HL-60 (cell line): ENCODE measurements around the gene INPP4B.

ENCODE experiments used
- POLR2AphosphoS5 ChIP-seq: IDR thresholded peaks from 2 replicates; pipeline ENCODE4 v1.6.1; 2012; ENCODE audit warnings: low read depth
- TF ChIP-seq, protein P1 (sequence below): IDR thresholded peaks from one replicate; pipeline ENCODE4 v1.5.1; 2011; ENCODE audit warnings: low read length, control low read depth, inconsistent platforms; ENCODE audit not compliant: insufficient read depth
- TF ChIP-seq, protein P2 (sequence below): IDR thresholded peaks from 2 replicates; pipeline ENCODE4 v1.6.1; 2012; ENCODE audit warnings: low read depth; ENCODE audit not compliant: insufficient replicate concordance

DNA sequence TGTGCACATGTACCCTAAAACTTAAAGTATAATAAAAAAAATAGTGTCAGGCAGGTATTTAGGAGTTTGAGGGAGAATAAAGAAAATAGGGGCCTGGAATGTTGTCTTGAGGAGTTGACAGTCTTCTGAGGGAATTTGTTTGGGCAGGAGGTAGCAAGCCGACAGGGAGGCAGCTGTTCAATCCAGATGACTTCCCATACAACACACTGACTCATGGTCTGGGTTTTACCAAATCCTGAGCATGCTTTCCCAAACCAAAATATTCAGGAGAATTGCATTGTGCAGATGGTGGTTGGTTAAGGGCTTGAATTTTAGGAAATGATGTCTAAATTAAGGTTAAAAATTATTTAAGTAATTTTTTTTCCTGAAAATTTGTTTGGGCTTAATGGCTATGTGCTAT lies 430.0 kb downstream of the INPP4B start:
- TF ChIP-seq, protein P1, sequence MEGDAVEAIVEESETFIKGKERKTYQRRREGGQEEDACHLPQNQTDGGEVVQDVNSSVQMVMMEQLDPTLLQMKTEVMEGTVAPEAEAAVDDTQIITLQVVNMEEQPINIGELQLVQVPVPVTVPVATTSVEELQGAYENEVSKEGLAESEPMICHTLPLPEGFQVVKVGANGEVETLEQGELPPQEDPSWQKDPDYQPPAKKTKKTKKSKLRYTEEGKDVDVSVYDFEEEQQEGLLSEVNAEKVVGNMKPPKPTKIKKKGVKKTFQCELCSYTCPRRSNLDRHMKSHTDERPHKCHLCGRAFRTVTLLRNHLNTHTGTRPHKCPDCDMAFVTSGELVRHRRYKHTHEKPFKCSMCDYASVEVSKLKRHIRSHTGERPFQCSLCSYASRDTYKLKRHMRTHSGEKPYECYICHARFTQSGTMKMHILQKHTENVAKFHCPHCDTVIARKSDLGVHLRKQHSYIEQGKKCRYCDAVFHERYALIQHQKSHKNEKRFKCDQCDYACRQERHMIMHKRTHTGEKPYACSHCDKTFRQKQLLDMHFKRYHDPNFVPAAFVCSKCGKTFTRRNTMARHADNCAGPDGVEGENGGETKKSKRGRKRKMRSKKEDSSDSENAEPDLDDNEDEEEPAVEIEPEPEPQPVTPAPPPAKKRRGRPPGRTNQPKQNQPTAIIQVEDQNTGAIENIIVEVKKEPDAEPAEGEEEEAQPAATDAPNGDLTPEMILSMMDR = no peak
- TF ChIP-seq, protein P2, sequence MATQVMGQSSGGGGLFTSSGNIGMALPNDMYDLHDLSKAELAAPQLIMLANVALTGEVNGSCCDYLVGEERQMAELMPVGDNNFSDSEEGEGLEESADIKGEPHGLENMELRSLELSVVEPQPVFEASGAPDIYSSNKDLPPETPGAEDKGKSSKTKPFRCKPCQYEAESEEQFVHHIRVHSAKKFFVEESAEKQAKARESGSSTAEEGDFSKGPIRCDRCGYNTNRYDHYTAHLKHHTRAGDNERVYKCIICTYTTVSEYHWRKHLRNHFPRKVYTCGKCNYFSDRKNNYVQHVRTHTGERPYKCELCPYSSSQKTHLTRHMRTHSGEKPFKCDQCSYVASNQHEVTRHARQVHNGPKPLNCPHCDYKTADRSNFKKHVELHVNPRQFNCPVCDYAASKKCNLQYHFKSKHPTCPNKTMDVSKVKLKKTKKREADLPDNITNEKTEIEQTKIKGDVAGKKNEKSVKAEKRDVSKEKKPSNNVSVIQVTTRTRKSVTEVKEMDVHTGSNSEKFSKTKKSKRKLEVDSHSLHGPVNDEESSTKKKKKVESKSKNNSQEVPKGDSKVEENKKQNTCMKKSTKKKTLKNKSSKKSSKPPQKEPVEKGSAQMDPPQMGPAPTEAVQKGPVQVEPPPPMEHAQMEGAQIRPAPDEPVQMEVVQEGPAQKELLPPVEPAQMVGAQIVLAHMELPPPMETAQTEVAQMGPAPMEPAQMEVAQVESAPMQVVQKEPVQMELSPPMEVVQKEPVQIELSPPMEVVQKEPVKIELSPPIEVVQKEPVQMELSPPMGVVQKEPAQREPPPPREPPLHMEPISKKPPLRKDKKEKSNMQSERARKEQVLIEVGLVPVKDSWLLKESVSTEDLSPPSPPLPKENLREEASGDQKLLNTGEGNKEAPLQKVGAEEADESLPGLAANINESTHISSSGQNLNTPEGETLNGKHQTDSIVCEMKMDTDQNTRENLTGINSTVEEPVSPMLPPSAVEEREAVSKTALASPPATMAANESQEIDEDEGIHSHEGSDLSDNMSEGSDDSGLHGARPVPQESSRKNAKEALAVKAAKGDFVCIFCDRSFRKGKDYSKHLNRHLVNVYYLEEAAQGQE = no peak
- TF ChIP-seq POLR2AphosphoS5 = no peak
